ENCODE data around the gene FGF3. TPM values are rescaled to one million over a fixed set of nuclear protein-coding genes. Genes with fewer than 3 reads are reported as not detected.
A peak's percentile ranks its signal among the peaks of the same experiment; 100 is the strongest.

Gene FGF3
- total RNA-seq: not detected
- not detected for polyA plus RNA-seq
- total RNA-seq: 0 reads per million in 6 experiments

- no peak within 1 kb of the TSS for H3K27ac Mint-ChIP-seq
- peak in 1 of 10 donors; percentile 41 for DNase-seq
- no peak within 1 kb of the TSS for H3K4me3 Mint-ChIP-seq
- H3K4me1 Mint-ChIP-seq: peaks cover 0 to 6% (median 0%) of the 10 kb centered on the region in 4 donors
- H3K27me3 Mint-ChIP-seq: peaks cover 14 to 68% (median 40%) of the 10 kb centered on the region in 5 donors
- H3K9me3 Mint-ChIP-seq: peaks cover 0 to 3% (median 0%) of the 10 kb centered on the region in 9 donors
- ATAC-seq: no peak
- no peaks in the 10 kb centered on the region for H3K36me3 Mint-ChIP-seq
- POLR2A ChIA-PET: no interaction called here
Measured at GRCh38 chr11:69818603-69819441, at the start of gene FGF3. Gene FGF3 (minus strand): TSS chr11:69819416. CDS start chr11:69818933, 483 bp downstream.

DNA sequence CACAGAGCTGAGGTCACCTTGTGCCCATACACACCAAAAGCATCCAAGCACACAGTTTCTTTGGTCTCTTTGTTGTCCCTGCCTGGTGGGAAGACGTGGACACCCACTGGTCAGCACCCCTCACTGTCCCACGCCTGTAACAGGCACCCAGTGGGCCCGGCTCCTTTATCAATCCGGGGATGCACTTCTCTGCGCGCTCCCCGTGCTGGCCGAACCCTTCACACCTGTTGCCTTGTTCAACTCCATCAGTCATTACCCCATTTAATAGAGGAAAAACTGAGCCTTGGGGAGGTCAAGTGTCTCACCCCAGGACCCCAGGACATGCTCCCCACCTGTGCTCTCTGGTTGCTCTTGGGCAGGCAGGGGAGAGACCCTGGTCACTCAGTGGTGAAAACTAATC, 49.7 kb upstream of the FGF3 start:
- Mint-ChIP-seq H3K27me3 (peaks cover 5 to 61% (median 30%) of the 10 kb centered on the region in 5 donors), H3K9me3 (peaks cover 0 to 5% (median 0%) of the 10 kb centered on the region in 9 donors)

GRCh38 chr11:69868006-69868810, 49.0 kb upstream of the FGF3 start:
- H3K9me3 Mint-ChIP-seq: peaks cover 0 to 5% (median 0%) of the 10 kb centered on the region in 9 donors
- H3K36me3 Mint-ChIP-seq: no peaks in the 10 kb centered on the region
- ATAC-seq (no peak), DNase-seq (no peak)
- peaks cover 7 to 67% (median 34%) of the 10 kb centered on the region in 5 donors for H3K27me3 Mint-ChIP-seq
- POLR2A ChIA-PET: no interaction called here
- peak overlapping the region in 1 of 10 donors; percentile 29 for H3K27ac Mint-ChIP-seq
- H3K4me1 Mint-ChIP-seq: peaks cover 0 to 2% (median under 1%) of the 10 kb centered on the region in 4 donors
- no peak overlapping the region for H3K4me3 Mint-ChIP-seq

More for the DNA sequence above, 49.7 kb upstream of the FGF3 start:
- Mint-ChIP-seq H3K36me3 (no peaks in the 10 kb centered on the region), H3K4me3 (no peak overlapping the region), H3K27ac (no peak overlapping the region), H3K4me1 (peaks cover 0 to 2% (median 0%) of the 10 kb centered on the region in 4 donors)
- ATAC-seq (no peak), DNase-seq (no peak)
- POLR2A ChIA-PET: no interaction called here

DNA sequence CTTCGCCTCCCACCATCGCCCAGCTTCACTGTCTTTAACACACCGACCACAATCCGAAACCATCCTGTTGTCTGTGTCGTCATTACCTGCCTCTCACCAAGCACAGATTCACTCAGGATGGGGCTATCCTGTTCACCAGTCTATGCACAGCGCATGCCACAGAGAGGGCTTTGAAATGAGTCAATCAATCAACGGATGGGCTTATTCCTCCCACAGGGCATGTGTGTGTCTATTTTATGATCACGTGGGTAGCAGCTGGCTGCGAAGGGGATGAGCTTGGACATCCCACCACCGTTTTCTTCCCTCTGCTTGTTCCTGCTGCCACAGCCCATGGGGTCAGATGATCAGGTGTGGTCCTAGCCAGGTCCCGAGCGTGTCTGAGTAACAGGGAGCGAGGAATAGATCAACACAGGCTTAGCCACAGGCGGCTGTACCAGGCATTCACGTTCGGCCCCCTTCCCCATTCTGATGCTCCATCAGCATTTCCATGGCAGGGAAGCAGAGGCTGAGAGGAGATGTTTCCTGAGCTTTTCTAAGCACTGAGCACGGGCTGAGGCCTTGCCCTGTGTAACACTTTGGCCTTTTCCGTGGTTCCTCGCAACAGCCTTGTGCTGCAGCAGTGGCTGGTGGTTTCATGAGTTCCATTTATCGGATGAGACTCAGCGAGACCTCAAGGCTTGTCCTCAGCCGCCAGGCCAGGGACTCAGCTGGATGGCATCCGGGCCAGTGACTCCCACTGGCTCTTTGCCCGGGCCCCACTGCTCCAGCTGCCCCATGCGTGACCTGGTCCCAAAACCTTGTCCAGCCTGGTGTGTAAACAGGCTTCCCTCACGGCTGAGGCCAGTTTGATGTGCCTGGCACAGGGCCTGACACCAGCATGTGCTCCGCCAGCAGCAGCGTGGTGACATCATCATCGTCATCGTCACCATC, 48.1 kb upstream of the FGF3 start:
- H3K36me3 Mint-ChIP-seq: no peaks in the 10 kb centered on the region
- DNase-seq (no peak), ATAC-seq (no peak)
- peaks cover 0 to 5% (median 0%) of the 10 kb centered on the region in 9 donors for H3K9me3 Mint-ChIP-seq
- POLR2A ChIA-PET: no interaction called here
- H3K27ac Mint-ChIP-seq: no peak overlapping the region
- peaks cover 10 to 64% (median 37%) of the 10 kb centered on the region in 5 donors for H3K27me3 Mint-ChIP-seq
- no peak overlapping the region for H3K4me3 Mint-ChIP-seq
- peaks cover 0 to 2% (median under 1%) of the 10 kb centered on the region in 4 donors for H3K4me1 Mint-ChIP-seq

DNA sequence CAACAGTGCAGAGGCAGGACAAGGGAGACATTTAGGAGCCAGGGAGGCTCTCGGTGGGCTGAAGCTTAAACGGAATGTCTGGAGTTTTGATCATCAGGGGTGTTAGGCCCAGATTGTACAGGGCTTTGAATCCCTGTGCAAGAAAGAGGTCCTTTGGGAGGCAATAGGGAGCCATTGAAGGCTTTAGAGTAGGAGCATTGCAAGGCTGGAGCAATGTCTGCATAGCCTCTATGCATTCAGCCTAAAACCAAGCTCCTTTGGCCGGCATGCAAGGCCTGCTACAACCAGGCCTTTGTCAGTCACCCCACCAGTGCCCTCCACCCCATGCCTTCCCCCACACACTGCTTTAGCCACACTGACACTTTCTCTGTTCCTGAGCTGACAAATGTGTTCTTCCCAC, 47.4 kb upstream of the FGF3 start:
- Mint-ChIP-seq H3K36me3 (no peaks in the 10 kb centered on the region), H3K4me3 (no peak overlapping the region), H3K4me1 (peaks cover 0 to 2% (median under 1%) of the 10 kb centered on the region in 4 donors), H3K27me3 (peaks cover 12 to 58% (median 37%) of the 10 kb centered on the region in 5 donors), H3K27ac (no peak overlapping the region), H3K9me3 (peaks cover 0 to 5% (median 0%) of the 10 kb centered on the region in 9 donors)
- no peak for ATAC-seq
- POLR2A ChIA-PET: no interaction called here
- no peak for DNase-seq

GRCh38 chr11:69865707-69866106, 46.5 kb upstream of the FGF3 start:
- no peak for DNase-seq
- no peaks in the 10 kb centered on the region for H3K9me3 Mint-ChIP-seq
- ATAC-seq: no peak
- no peaks in the 10 kb centered on the region for H3K36me3 Mint-ChIP-seq
- POLR2A ChIA-PET: no interaction called here
- H3K4me3 Mint-ChIP-seq: no peak overlapping the region
- peaks cover 0 to 2% (median under 1%) of the 10 kb centered on the region in 4 donors for H3K4me1 Mint-ChIP-seq
- H3K27me3 Mint-ChIP-seq: peaks cover 12 to 58% (median 41%) of the 10 kb centered on the region in 5 donors
- H3K27ac Mint-ChIP-seq: no peak overlapping the region

DNA sequence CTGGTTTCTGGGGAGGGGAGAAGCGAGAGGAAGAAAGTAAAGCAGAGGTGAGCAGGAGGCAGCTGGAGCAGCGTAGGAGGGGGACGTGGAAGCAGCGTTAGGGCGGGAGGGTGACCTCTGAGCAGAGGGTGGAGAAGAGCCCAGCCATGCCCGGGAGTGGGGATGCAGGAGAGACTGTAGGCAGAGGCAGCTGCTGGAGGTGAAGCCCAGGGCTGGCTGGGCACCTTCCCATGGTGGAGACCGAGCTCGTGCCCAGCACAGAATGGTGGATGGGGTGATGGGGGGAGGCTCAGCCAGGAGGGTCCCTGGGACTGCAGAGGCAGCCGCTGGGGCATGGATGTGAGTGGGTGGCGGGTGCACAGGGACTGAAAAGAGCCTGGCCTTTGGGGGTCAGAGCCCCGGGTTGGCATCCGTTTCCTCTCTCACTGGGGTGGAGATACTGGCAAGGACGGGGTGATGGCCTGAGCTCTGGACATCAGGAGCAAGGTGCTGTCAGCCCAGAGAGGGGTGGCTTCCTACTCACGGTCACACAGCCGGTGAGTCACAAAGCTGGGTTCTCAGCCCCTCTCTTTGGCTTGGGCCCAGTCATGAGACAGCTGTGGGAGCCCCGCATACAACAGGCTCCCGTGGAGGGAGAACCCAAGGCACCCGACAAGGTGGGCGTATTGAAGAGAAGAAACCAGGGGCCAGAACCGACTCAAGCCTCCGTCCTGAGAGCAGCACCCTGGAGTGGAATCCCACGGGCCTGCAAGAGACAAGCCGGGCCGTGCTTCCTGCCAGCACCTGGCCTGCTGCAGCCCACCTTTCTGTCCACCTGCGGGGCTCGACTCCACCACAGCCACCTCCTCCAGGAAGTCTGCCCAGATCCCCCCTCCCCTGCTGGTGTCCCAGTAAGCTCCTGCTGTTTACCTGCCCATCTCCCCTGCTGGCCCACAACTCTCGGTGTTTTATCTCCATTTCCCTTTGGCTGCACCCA, 45.8 kb upstream of the FGF3 start:
- Mint-ChIP-seq H3K9me3 (no peaks in the 10 kb centered on the region), H3K36me3 (no peaks in the 10 kb centered on the region), H3K4me3 (no peak overlapping the region), H3K4me1 (peaks cover 0 to 2% (median under 1%) of the 10 kb centered on the region in 4 donors), H3K27me3 (peaks cover 12 to 65% (median 46%) of the 10 kb centered on the region in 5 donors), H3K27ac (peak overlapping the region in 1 of 10 donors; percentile 51)
- ATAC-seq (no peak), DNase-seq (no peak)
- POLR2A ChIA-PET: no interaction called here

GRCh38 chr11:69863544-69864200, 44.5 kb upstream of the FGF3 start:
- Mint-ChIP-seq H3K9me3 (no peaks in the 10 kb centered on the region), H3K4me1 (peaks cover 0 to 2% (median under 1%) of the 10 kb centered on the region in 4 donors), H3K27ac (no peak overlapping the region), H3K4me3 (no peak overlapping the region), H3K36me3 (no peaks in the 10 kb centered on the region), H3K27me3 (peaks cover 13 to 68% (median 47%) of the 10 kb centered on the region in 5 donors)
- ATAC-seq: no peak
- DNase-seq: no peak
- POLR2A ChIA-PET: no interaction called here

DNA sequence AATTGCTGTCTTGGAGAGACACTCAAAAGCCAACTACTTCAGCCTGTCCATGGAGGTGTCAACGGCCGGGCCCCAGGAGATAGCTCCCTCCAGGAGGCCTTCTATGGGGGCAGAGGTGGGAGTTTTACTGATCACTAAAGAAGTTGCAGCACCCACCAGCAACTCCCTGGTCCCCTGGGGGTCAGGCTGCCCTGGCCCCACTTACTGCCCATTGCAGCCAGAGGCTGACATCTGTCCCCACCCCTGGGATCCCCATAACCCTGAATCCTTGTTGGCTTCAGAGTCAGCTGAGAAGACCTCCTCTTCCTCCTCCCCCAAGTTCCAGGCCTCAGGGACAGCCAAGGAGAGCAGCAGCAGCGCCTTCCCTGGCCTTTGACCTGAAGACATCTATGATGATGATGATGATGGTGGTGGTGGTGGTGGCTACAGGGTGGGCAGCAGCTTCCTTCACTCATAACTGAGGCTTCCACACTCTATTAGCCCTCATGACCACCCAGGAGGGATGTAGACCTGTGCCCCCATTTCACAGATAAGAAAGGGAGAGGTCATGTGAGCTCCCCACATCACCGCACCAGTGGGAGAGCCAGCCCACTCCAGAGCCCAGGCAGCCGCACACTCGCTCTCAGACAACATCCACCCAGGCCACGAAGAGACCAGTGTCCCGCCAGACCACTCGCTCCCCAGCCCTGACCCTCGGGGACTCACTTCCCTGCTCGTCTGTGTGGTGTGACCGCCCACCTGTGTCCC, 43.8 kb upstream of the FGF3 start:
- Mint-ChIP-seq H3K4me3 (no peak overlapping the region), H3K9me3 (peaks cover 0 to 2% (median 0%) of the 10 kb centered on the region in 9 donors), H3K36me3 (no peaks in the 10 kb centered on the region), H3K4me1 (peaks cover 0 to 2% (median under 1%) of the 10 kb centered on the region in 4 donors), H3K27ac (no peak overlapping the region), H3K27me3 (peaks cover 15 to 65% (median 48%) of the 10 kb centered on the region in 5 donors)
- DNase-seq: no peak
- POLR2A ChIA-PET: no interaction called here
- no peak for ATAC-seq

GRCh38 chr11:69862331-69862771, 43.1 kb upstream of the FGF3 start:
- ATAC-seq (no peak), DNase-seq (no peak)
- no peak overlapping the region for H3K4me3 Mint-ChIP-seq
- H3K27me3 Mint-ChIP-seq: peaks cover 15 to 63% (median 48%) of the 10 kb centered on the region in 5 donors
- H3K27ac Mint-ChIP-seq: peak overlapping the region in 1 of 10 donors; percentile 16
- H3K36me3 Mint-ChIP-seq: no peaks in the 10 kb centered on the region
- peaks cover 0 to 2% (median under 1%) of the 10 kb centered on the region in 4 donors for H3K4me1 Mint-ChIP-seq
- peaks cover 0 to 3% (median 0%) of the 10 kb centered on the region in 9 donors for H3K9me3 Mint-ChIP-seq
- POLR2A ChIA-PET: no interaction called here

Data from naive thymus-derived CD8-positive, alpha-beta T cell (primary cell).